HG03175 (cell line): ENCODE results near the gene HNRNPAB.
"Not testable (repeated sequence)": the region's sequence is repeated elsewhere in the genome, so short reads cannot be mapped to it uniquely, and the experiment has no call there.

ENCODE experiments used
- ATAC-seq: cut with Tn5 transposase; IDR thresholded peaks from one replicate; pipeline ENCODE4 v1.9.1; 2021; ENCODE audit warnings: mild to moderate bottlenecking, moderate library complexity; ENCODE audit not compliant: unreplicated experiment

The HNRNPAB gene

GRCh38 chr5:178196281-178196812, 8.0 kb upstream of the HNRNPAB start:
- no peak for ATAC-seq

GRCh38 chr5:178196986-178197385, 7.3 kb upstream of the HNRNPAB start:
- no peak for ATAC-seq

- ATAC-seq = not testable (repeated sequence)
These were observed 6.2 kb upstream of the HNRNPAB start for GRCh38 chr5:178198151-178198550.

GRCh38 chr5:178198706-178199105, 5.6 kb upstream of the HNRNPAB start:
- no peak for ATAC-seq

- no peak for ATAC-seq
These were observed 4.5 kb upstream of the HNRNPAB start for GRCh38 chr5:178199581-178200434.

GRCh38 chr5:178201221-178201926, 3.0 kb upstream of the HNRNPAB start:
- no peak for ATAC-seq

GRCh38 chr5:178201927-178202235, 2.5 kb upstream of the HNRNPAB start:
- ATAC-seq = no peak

GRCh38 chr5:178202541-178202940, 1.8 kb upstream of the HNRNPAB start:
- ATAC-seq = no peak

- ATAC-seq = no peak
These were observed 607 bp upstream of the HNRNPAB start for GRCh38 chr5:178203670-178204181.

- peak; percentile 50 for ATAC-seq
These were observed 809 bp downstream of the HNRNPAB start for GRCh38 chr5:178204935-178205748.

- no peak for ATAC-seq
These were observed 1.4 kb downstream of the HNRNPAB start for GRCh38 chr5:178205749-178206047.

- ATAC-seq = no peak
These were observed 2.1 kb downstream of the HNRNPAB start for GRCh38 chr5:178206166-178207101.

- no peak for ATAC-seq
These were observed 3.0 kb downstream of the HNRNPAB start for GRCh38 chr5:178207183-178207916.

- ATAC-seq = no peak
These were observed 3.6 kb downstream of the HNRNPAB start for GRCh38 chr5:178207917-178208280.

GRCh38 chr5:178208540-178209227, 4.4 kb downstream of the HNRNPAB start:
- no peak for ATAC-seq

- no peak for ATAC-seq
These were observed 5.2 kb downstream of the HNRNPAB start for GRCh38 chr5:178209334-178210072.

- no peak for ATAC-seq
These were observed 5.8 kb downstream of the HNRNPAB start for GRCh38 chr5:178210073-178210535.

GRCh38 chr5:178210686-178211085, 6.4 kb downstream of the HNRNPAB start:
- no peak for ATAC-seq
